C4-2B (cell line): ENCODE data around the gene DEPDC4.

Experiments
- H3K27ac ChIP-seq: fragments of 450-650 bp; 2 replicates; pipeline ENCODE4 v1.5.1; 2017
- CTCF ChIP-seq: fragments of 450-650 bp; conservative IDR thresholded peaks from 2 replicates; pipeline ENCODE4 v1.5.1; 2017; ENCODE audit warnings: mild to moderate bottlenecking
- ZFX ChIP-seq: fragments of 450-650 bp; IDR thresholded peaks from 2 replicates; pipeline ENCODE4 v1.6.1; 2017

DEPDC4 gene

DNA sequence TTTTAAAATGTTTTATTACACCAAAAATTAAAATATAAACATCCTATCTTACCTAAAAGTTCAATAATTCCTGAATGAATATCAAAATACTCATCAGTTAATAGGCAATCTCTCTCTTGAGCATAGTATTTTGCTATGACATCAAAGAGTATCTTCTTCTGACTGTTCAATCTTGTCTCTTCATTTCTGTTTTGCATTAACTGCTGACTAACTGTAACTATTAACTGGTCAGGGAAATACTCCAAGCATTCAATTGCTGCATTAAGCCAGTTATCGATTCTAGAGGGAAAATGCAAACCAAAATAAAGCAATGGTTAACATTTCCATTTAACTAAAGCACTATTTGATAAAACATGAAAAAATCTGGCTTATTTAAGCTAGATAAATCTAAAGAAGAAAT is 13.4 kb downstream of the DEPDC4 start:
- no peak overlapping the region for H3K27ac ChIP-seq
- TF ChIP-seq ZFX (no peak), CTCF (no peak)

- TF ChIP-seq CTCF (no peak), ZFX (no peak)
- no peak overlapping the region for H3K27ac ChIP-seq
Observed at GRCh38 chr12:100251917-100252316, 15.0 kb downstream of the DEPDC4 start.

GRCh38 chr12:100249941-100250340 is 16.9 kb downstream of the DEPDC4 start:
- H3K27ac ChIP-seq = no peak overlapping the region

DNA sequence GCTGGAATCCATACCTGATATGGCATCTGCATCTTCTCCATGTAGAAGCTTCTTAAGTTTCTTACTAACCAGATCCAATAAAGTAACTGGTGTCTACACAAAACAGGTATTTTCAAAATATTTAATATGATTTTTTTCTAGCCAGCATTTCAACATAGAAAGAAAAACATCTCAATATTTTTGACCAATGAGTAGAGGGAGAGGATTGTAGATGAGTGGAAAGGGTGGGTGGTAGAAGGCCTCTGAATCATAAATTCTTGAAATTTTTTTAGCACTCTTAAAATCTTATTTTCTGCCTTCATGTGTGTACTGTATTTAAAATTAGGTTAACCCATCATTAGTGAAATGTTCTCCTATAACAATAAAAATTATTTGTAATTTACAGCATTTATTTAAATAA is 18.0 kb downstream of the DEPDC4 start:
- no peak overlapping the region for H3K27ac ChIP-seq
- TF ChIP-seq CTCF = no peak
- TF ChIP-seq ZFX = no peak

More at GRCh38 chr12:100249941-100250340, 16.9 kb downstream of the DEPDC4 start:
- TF ChIP-seq ZFX (no peak), CTCF (no peak)

- no peak for TF ChIP-seq CTCF
- no peak for TF ChIP-seq ZFX
Observed at GRCh38 chr12:100247765-100248164, 19.1 kb downstream of the DEPDC4 start.

GRCh38 chr12:100243137-100243536 is 23.7 kb downstream of the DEPDC4 start:
- TF ChIP-seq ZFX = no peak
- no peak for TF ChIP-seq CTCF
- no peak overlapping the region for H3K27ac ChIP-seq

More at GRCh38 chr12:100247765-100248164, 19.1 kb downstream of the DEPDC4 start:
- no peak overlapping the region for H3K27ac ChIP-seq

GRCh38 chr12:100239589-100239988 is 27.3 kb downstream of the DEPDC4 start:
- TF ChIP-seq ZFX = no peak
- TF ChIP-seq CTCF = no peak
- H3K27ac ChIP-seq = no peak overlapping the region
